ENCODE data around the gene STPG4. TPM values are rescaled to one million over a fixed set of nuclear protein-coding genes. Genes with fewer than 3 reads are reported as not detected.
A peak's percentile ranks its signal among the peaks of the same experiment; 100 is the strongest.

Gene STPG4
- total RNA-seq, 3 donors from 2014 or later (not counting 1 experiment from before 2014, with no cell fraction given), result 0.21 to 0.65 TPM; not detected in 1

- Histone ChIP-seq H3K27me3 (ENCODE audit: control insufficient read depth, insufficient read depth, low read length) (no peaks in the 10 kb centered on the region), H3K4me1 (ENCODE audit: control insufficient read depth, insufficient read depth, low read length) (peaks cover 56% of the 10 kb centered on the region), H3K36me3 (ENCODE audit: control insufficient read depth, insufficient read depth, low read length) (peaks cover 12% of the 10 kb centered on the region), H3K4me3 (ENCODE audit: low read length) (no peak overlapping the region), H3K27ac (ENCODE audit: low read length) (peak overlapping the region; percentile 81), H3K9me3 (ENCODE audit: control insufficient read depth, insufficient read depth, low read length) (no peaks in the 10 kb centered on the region)
- Mint-ChIP-seq H3K4me1 (peaks cover 24 to 36% of the 10 kb centered on the region in 2 donors), H3K4me3 (no peak overlapping the region), H3K36me3 (no peaks in the 10 kb centered on the region), H3K27ac (no peak overlapping the region), H3K9me3 (no peaks in the 10 kb centered on the region), H3K27me3 (ENCODE audit: low read depth in 2 of 2) (peaks cover 0 to 8% of the 10 kb centered on the region in 2 donors)
- ATAC-seq (no peak), DNase-seq (no peak)
- TF ChIP-seq, protein P1, sequence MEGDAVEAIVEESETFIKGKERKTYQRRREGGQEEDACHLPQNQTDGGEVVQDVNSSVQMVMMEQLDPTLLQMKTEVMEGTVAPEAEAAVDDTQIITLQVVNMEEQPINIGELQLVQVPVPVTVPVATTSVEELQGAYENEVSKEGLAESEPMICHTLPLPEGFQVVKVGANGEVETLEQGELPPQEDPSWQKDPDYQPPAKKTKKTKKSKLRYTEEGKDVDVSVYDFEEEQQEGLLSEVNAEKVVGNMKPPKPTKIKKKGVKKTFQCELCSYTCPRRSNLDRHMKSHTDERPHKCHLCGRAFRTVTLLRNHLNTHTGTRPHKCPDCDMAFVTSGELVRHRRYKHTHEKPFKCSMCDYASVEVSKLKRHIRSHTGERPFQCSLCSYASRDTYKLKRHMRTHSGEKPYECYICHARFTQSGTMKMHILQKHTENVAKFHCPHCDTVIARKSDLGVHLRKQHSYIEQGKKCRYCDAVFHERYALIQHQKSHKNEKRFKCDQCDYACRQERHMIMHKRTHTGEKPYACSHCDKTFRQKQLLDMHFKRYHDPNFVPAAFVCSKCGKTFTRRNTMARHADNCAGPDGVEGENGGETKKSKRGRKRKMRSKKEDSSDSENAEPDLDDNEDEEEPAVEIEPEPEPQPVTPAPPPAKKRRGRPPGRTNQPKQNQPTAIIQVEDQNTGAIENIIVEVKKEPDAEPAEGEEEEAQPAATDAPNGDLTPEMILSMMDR (IDR thresholded peaks at IDR 0.05), result no peak
- intact Hi-C loops (cut with micrococcal nuclease), result no loop called here
- WGBS (ENCODE audit: insufficient coverage), result 94% methylated on average over 16 of the region's 16 CpGs
Measured at GRCh38 chr2:47073641-47074040, 81.5 kb downstream of the STPG4 start.

- Mint-ChIP-seq H3K27me3 (ENCODE audit: low read depth in 2 of 2) (peaks cover 0 to 12% of the 10 kb centered on the region in 2 donors), H3K27ac (peak overlapping the region in 1 of 2 donors; percentile 71), H3K9me3 (no peaks in the 10 kb centered on the region), H3K4me1 (peaks cover 26 to 41% of the 10 kb centered on the region in 2 donors), H3K4me3 (peak overlapping the region; percentile 47), H3K36me3 (no peaks in the 10 kb centered on the region)
- H3K9me3 ChIP-seq (ENCODE audit: control insufficient read depth, insufficient read depth, low read length), result no peaks in the 10 kb centered on the region
- H3K27me3 ChIP-seq (ENCODE audit: control insufficient read depth, insufficient read depth, low read length), result no peaks in the 10 kb centered on the region
- peak overlapping the region; percentile 81 for H3K27ac ChIP-seq (ENCODE audit: low read length)
- peaks cover 60% of the 10 kb centered on the region for H3K4me1 ChIP-seq (ENCODE audit: control insufficient read depth, insufficient read depth, low read length)
- no peak for DNase-seq
- TF ChIP-seq, protein P1 (IDR thresholded peaks at IDR 0.05), result no peak
- 95% methylated on average over 9 of the region's 9 CpGs for WGBS (ENCODE audit: insufficient coverage)
- no peak overlapping the region for H3K4me3 ChIP-seq (ENCODE audit: low read length)
- no peak for ATAC-seq
- peaks cover 12% of the 10 kb centered on the region for H3K36me3 ChIP-seq (ENCODE audit: control insufficient read depth, insufficient read depth, low read length)
- intact Hi-C loops (cut with micrococcal nuclease), result no loop called here
Measured at GRCh38 chr2:47073217-47073616, 81.9 kb downstream of the STPG4 start.

- Mint-ChIP-seq H3K4me3 (peak overlapping the region; percentile 47), H3K36me3 (no peaks in the 10 kb centered on the region), H3K4me1 (peaks cover 31 to 45% of the 10 kb centered on the region in 2 donors), H3K27ac (peak overlapping the region in 1 of 2 donors; percentile 71), H3K9me3 (no peaks in the 10 kb centered on the region), H3K27me3 (ENCODE audit: low read depth in 2 of 2) (peaks cover 2 to 17% of the 10 kb centered on the region in 2 donors)
- no peaks in the 10 kb centered on the region for H3K9me3 ChIP-seq (ENCODE audit: control insufficient read depth, insufficient read depth, low read length)
- ATAC-seq (peak; percentile 31 to 36 (median 36)), DNase-seq (peak in 1 of 2 donors; percentile 16)
- no peak overlapping the region for H3K4me3 ChIP-seq (ENCODE audit: low read length)
- peaks cover 12% of the 10 kb centered on the region for H3K36me3 ChIP-seq (ENCODE audit: control insufficient read depth, insufficient read depth, low read length)
- H3K27me3 ChIP-seq (ENCODE audit: control insufficient read depth, insufficient read depth, low read length), result no peaks in the 10 kb centered on the region
- peak overlapping the region; percentile 81 for H3K27ac ChIP-seq (ENCODE audit: low read length)
- intact Hi-C loops (cut with micrococcal nuclease), result no loop called here
- TF ChIP-seq, protein P1 (IDR thresholded peaks at IDR 0.05), result no peak
- H3K4me1 ChIP-seq (ENCODE audit: control insufficient read depth, insufficient read depth, low read length), result peaks cover 64% of the 10 kb centered on the region
- 51% methylated on average over 9 of the region's 9 CpGs for WGBS (ENCODE audit: insufficient coverage)
Measured at GRCh38 chr2:47072728-47073191, 82.3 kb downstream of the STPG4 start.
